Hepatic stellate cell (primary cell): ENCODE data around the gene DLL4.
"Not testable (repeated sequence)": the region's sequence is repeated elsewhere in the genome, so short reads cannot be mapped to it uniquely, and the experiment has no call there.

ENCODE experiments used
- DNase-seq: peaks from one replicate; pipeline ENCODE4 v3.0.0; 2011; ENCODE audit warnings: low spot score

The DLL4 gene

DNA sequence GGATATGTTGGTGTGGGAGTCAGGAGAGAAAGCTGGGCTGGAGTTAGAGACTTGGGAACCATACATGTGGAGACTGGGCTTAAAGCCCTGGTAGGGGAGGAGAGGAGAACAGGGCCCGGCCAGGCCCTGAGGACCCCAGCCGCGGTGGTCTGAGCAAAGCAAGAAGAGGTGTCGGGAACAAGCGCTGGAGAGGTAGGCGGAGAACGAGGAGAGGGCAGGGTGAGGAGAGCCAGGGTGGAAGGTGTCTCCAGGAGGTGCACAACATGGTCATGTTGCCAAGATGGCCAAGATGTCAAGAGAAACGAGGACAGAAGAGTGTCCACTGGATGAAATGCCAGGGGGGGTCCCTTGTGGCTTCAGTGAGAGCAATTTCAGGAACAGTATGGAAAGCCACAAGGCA lies 29.6 kb downstream of the DLL4 start:
- DNase-seq = no peak

DNA sequence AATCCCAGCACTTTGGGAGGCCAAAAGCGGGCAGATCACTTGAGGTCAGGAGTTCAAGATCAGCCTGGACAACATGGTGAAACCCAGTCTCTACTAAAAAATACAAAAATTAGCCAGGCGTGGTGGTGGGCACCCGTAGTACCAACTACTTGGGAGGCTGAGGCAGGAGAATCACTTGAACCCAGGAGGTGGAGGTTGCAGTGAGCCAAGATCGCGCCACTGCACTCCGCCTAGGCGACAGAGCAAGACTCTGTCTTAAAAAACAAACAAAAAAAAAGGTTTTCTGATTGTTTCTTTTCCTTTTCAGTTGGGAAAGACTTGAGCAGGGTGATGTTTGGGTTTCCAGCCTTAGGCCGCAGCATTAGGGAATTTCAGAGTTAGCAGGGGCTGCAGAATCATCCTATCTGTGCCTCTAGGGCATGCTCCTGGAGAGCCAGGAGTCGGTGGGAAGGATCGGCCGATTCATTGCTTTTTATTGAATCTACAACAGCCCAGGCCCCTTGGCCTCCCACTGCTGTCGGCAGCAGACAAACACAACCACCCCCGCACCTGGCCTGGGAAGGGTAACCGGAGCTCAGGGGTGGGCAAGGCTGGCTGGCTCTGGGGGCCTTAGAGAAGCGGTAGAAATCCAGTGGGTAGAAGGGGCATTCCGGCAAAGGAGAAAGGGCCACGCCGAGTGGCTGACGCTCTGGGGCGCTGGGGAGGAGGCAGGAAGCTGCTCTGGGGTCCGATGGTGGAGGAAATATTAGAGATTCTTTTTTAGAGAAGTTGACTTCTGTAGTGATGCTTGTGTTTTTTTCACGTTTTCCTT lies 30.4 kb downstream of the DLL4 start:
- DNase-seq = no peak

DNA sequence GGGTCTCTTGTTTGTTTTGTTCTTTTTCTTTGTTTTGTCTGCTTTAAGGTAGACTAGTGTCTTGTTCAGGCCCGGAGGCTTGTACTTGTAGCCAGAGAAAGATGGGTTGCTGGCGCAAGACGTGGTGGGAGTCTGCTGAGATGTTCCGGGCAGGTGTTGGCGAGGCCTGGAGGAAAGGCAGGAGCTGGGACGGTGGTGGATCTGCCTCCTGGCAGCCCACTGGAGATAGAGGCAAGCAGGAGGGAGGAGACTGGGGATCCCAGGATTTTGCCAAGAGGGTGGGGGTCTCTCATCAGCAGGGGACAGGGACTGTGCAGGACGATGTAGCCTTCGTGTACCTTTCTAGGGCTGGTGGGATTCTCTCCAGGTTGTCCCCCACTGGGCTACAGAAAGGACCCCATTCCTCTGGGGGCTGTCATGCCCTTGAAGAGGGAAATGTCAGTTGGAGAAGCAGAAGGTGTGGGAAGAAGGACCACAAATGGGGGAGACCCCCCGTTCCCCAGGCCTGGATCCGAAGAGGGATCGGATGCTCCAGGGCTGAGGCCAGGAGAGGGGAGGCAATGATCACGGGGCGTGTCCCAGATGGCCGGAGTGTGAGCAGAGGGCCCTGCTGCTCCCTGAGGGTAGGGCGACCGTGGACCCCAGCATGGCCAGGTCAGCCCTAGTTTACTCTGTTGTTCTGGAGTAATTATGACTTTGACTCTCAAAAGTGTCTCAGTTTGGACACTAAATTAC lies 31.2 kb downstream of the DLL4 start:
- no peak for DNase-seq

DNA sequence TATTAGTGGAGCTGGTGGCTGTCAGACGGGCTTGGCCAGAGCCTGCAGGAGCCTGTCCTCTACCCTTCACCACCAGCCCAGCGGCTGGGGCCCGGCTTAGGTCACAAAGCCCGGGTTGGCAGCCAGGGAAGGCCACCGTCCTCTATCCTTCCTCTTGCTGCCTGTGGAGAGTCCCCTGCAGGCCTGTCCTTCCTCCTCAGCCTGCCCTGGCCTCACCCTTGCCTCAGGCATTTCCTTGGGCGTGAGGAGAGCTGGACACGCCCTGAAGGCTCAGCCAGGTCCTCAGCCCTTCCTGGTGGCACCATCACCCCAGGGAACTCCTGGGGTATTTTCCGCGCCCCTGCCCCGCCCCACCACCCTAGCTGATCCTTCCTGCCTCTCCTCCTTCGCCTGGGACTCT lies 31.8 kb downstream of the DLL4 start:
- DNase-seq = no peak

DNA sequence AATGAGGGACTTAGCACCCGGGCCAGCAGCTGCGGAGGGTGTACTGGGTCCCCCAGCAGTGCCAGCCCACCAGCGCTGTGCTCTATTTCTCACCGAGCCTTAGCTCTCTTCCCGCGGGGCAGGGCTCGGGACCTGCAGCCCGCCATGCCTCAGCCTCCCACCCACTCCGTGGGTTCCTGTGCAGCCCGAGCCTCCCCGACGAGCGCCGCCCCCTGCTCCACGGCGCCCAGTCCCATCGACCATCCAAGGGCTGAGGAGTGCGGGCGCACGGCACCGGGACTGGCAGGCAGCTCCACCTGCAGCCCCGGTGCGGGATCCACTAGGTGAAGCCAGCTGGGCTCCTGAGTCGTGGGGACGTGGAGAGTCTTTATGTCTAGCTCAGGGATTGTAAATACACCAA lies 32.6 kb downstream of the DLL4 start:
- DNase-seq = not testable (repeated sequence)

DNA sequence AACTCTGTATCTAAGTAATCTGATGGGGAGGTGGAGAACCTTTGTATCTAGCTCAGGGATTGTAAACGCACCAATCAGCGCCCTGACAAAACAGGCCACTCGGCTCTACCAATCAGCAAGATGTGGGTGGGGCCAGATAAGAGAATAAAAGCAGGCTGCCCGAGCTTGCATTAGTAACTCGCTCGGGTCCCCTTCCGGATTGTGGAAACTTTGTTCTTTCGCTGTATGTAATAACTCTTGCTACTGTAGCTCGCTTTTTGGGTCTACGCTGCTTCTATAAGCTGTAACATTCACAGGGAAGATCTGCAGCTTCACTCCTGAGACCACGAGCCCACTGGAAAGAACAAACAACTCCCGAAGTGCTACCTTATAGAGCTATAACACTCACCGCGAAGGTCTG lies 33.2 kb downstream of the DLL4 start:
- not testable (repeated sequence) for DNase-seq

DNA sequence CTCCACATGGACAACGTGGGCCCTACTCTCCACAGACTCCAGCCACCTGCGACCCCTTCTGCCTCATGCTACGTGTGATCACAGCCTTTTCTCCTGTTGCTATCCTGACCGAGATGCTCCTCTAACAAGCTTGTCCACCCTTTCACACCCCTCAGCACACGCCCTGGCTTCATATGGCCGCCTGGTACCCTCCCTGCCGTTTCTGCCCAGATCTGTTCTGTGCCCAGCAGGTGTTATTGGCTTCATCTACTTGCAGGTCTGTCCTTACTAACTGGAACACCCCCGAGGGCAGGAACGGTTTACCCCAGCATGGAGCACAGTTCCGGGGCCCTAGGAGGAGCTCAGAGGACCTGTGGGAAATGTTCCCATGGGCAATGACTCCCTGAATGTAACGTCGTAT lies 34.1 kb downstream of the DLL4 start:
- no peak for DNase-seq

DNA sequence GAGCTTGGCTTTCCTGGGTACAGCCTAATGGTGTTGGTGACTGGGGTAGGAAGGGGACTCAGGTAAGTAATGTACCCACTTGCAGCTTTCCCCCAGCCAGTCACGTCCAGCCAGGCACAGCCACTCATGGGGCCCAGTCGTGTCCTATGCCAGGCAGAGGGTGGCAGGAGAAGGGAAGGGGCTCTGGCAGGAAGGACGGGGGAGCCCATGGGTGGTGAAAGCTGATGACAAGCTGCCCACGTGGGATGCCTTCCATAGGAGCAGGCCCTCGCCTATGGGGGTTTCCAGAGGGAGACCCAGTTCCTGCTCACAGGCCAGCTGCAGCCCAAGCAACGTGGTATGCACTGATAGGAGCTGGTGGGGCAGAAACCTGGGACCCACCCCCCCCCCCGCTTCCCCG lies 34.9 kb downstream of the DLL4 start:
- no peak for DNase-seq

DNA sequence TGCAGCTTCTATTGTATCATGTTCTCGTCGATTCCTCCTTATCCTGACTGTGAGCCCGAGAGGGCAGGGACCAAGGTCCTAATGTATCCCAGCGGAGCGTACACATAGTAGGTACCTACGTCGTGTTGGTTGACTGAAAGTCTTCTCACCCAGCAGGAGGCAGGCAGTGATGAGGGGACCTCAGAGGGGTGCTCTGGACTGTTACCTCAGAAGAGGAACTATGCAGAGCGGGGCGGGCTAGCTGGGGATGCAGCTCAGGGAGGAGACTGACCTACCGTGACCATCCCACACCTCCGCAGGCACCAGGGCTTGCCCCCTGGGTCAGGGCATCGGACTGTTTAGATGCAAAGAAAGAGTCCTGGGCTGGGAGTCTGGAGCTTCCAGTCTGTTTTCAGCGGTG lies 35.5 kb downstream of the DLL4 start:
- no peak for DNase-seq

DNA sequence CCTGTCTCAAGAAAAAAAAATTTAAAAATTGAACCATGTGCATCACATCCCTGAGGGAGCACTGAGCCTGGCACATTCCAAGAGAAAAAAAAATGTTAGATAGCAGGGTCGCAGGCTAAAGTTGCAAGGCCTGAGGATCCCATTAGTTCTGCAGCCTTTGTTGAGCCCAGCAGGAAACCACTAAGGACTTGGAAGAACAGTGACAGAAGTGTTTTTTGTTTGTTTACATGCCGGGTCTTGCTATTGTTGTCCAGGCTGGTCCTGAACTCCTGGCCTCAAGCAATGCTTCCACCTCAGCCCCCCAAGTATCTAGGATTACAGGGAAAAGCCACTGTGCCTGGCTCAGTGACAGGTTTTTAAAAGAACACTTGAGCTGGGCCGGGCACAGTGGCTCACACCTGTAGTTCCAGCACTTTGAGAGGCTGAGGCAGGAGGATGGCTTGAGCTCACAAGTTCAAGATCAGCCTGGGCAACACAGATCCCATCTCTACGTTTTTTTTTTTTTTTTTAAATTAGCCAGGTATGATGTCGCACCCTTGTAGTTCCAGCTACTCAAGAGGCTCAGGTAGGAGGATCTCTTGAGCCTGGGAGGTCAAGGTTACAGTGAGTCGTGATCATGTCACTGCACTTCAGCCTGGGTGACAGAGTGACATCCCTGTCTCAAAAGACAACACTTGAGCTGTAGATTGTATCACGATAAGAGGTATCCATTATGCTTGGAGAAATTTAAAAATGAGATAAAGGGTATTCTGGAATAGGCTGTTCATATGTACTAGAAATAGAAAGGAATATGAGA lies 39.3 kb downstream of the DLL4 start:
- no peak for DNase-seq

DNA sequence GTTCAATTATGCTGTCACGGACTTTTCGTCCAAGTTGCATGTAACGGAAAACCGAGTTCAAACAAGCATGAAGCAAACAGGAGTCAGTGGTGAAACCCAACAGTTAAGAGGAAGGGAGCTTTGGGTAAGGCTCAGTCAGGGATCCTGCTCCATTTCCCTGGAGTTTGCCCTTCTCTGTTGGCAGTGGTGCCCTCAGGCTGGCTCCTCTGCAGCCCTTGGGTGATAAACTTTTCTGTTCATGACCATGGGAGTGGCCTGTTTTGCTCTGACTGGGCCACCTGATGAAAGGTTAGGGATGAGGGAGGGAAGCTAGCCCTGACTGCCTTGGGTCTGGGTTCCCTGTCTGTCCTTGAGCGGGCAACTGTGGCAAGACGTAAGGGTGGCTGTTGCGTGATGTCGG lies 40.2 kb downstream of the DLL4 start:
- DNase-seq = no peak

DNA sequence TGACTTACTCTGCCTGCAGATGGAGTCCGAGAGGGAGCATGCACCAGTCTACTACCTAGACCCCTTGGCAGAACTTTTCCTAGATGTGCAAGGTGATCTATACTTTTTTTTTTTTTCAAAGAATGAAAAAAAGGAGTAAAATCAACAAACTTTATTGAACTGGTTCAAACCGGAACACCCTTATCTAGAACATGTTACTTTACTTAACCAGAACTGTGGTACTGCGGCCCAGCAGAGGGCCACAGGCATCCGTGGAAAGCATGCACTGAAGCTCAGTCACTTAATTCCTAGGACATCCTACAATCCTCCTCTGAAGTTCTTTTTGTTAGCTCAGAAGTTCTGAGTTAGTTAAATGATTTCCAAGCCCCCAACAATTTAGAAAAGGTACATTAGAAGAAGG lies 45.7 kb downstream of the DLL4 start:
- no peak for DNase-seq

DNA sequence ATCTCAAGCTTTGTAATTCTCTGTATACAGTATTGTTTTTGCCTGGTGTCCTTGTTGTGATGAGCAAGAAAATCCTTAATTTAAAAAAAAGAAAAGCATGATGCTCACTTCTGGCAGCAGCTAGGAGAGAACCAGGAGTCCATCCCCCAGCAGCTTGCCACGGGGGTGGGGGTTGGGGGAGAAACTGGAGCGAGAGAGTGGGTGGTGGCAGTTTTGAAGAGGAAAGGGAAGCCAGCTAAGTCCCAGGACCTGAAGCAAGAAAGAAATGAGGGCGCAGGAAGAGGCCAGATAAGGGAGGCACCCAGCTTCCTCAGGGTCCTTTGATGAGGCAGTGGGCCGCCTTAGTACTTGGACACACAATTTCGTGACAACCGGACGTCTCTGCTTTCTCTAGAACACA lies 47.7 kb downstream of the DLL4 start:
- DNase-seq = no peak

DNA sequence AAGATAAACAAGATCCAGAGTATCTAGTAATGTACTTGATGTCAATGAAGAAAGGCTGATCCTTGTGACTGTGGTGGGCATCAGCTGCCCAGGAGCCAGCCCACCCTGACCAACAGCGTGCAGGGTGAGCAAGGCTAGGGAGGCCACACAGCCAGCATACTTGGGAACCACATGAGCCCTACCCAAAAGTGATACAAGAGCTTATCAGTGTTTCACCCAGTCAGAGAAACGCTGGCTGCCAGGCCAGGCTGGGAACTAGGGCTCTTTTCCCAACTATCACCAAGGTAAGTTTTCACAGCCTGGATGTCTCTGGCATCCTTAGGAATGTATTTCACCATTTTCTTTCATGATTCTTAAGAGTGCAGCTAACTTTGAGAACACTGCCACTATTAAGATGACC lies 49.0 kb downstream of the DLL4 start:
- DNase-seq = no peak

DNA sequence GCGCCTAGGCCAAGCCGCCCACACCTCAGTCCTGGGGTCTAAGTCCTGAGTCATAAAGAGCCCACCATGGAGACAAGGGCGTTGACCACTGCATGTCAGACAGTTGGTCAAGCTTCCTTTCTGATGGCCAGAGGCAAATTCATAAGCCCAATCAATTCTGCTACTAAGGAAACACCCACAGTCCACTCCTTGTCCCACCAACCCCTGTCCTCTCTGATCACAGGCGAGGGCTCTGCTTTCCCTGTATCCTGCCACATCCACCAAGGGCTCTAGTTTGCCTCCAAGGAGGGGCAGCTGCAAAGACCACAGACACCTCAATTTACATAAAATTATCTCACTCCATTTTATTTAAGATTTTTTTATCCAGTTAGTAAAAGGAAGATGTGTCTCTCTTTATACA lies 49.4 kb downstream of the DLL4 start:
- DNase-seq = no peak

DNA sequence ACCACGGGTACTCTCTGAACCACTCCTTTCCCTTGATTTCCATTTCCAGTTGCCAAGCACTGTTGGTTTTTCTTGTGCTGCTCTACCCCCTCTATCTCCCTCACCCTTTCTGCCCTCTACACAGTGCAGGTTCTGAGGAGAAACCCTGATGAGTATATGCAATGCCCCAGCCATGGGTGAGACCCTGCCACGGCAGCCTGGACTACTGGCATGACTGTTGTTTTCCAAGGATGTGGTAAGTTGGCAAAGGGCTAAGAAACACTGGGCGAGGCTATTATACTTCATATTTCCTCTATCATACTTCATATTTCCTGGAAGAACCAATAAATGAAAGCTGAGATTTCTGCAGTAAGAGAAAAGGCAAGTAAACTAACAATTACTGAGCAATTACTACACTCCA lies 52.0 kb downstream of the DLL4 start:
- DNase-seq = no peak

DNA sequence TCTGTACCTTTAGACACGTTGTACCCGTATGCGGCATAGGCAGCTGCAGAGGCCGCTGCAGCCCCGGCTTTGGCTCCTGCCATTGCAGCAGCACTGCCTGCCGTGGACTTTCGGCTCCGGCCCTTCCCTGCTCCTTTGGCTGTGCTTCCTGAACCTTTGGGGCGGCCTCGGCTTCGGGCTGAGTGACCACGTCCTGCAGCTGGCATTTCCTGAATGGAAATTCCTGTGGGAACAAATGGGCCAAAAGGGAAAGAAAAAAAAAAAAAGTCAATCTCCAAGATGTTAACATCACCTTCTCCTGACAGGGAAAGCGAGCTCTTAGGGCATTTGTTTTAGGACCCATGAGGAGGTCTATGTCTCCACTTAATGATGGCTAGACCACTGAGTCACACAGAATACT lies 53.7 kb downstream of the DLL4 start:
- DNase-seq = peak; percentile 81

DNA sequence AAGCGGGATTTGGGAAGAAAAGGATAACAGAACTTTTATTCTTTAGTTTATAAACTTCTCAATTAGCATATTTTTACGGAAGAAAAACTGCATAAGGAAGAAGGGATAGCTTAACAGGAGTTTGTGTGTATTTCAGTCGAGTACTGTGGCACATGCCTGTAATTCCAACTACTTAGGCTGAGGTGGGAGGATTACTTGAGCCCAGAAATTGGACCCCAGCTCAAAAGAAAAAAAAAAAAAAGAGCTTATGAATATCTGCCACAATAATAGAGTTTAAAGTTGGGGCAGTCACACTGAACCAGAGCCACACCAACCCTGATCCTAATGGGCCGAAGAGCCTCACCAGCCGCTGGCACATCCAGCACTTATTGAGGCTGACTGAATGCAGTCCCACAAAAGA lies 55.3 kb downstream of the DLL4 start:
- DNase-seq = no peak

DNA sequence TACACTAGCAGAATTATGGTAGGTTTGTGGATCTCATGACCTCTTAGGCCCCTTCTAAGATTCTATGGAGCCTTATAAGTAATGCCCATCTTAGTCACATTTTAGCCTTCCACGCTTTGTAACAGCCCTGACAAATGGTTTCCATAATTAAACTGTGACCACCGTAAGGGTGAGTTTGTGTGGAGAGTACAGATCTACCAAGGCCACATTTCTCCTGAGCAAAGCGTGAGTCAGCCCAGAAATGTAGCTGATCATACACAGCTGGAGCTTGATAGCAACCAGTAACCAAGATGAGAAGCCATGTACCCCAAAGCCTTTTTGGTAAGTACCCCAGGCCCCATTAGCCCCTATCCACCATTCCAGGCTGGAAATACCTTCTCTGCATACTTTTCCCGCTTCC lies 55.8 kb downstream of the DLL4 start:
- peak; percentile 87 for DNase-seq

DNA sequence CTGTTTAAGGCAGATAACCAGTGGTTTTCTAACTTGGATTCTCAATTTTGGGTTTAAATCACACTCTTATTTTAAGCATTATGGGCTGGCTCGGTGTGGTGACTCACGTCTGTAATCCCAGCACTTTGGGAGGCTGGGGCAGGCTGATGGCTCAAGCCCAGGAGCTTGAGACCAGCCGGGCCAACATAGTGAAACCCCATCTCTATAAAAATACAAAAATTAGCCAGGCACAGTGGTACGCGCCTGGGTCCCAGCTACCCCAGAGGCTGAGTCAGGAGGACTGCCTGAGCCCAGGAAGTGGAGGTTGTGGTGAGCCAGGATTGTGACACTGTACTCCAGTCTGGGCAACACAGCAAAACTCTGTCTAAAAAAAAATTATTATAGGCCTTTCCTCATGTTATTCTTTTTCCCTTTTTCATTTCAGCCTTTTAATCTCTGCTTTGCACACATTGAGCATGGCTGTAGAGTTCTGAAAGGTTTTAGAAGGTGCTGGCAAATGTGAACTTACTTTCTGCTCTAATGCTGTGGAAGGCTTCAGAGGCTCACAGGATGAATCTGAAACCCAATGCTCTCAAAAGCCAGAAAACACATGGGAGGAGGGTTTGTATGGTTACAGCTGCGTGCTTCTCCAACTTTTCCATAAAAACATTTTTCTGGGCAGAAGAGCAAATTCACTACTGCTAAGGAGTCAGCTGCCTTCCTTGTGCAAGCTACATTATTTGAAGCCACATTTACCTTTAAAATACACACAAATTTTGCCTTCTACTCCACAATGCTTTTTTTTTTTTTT lies 56.6 kb downstream of the DLL4 start:
- no peak for DNase-seq

DNA sequence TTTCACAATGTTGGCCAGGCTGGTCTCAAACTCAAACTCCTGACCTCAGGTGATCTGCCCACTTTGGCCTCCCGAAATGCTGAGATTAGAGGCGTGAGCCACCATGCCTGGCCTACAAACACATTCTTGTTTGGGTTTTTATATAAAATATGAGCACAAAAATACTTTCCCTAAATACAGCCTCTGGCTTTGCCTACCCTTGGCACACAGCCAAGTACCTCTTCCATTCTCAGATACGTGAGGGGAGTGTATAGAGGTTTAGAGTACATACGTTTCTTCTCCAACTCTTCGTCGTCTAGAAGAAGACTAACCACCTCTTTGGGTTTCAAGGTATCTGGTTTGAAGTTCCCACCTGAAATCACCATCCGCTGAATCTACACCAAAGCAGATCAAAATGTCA lies 57.7 kb downstream of the DLL4 start:
- DNase-seq = no peak

DNA sequence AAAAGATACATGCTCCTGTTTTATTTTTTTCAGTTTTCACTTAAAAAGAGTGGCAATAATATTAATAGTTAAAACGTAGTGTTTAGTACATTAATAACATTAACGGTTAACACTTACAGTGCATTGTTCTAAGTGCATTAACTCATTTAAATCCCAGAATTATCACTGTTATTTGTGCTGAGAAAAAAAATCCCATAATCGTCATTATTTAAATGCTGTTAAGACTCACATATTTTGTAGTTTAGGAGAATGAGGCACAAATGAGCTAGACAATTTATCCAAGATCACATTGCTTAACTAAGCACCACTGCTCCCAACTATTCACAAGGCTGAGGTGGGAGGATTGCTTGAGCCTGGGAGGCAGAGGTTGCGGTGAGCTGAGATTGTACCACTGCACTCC lies 59.0 kb downstream of the DLL4 start:
- no peak for DNase-seq
